EH (cell line): ENCODE data around the gene TAF4B.
"Not testable (repeated sequence)": the region's sequence is repeated elsewhere in the genome, so short reads cannot be mapped to it uniquely, and the experiment has no call there.

ENCODE experiments used
- DNase-seq: peaks from one replicate; pipeline ENCODE4 v3.0.0-alpha.2; 2015; ENCODE audit warnings: low read depth

The TAF4B gene

DNA sequence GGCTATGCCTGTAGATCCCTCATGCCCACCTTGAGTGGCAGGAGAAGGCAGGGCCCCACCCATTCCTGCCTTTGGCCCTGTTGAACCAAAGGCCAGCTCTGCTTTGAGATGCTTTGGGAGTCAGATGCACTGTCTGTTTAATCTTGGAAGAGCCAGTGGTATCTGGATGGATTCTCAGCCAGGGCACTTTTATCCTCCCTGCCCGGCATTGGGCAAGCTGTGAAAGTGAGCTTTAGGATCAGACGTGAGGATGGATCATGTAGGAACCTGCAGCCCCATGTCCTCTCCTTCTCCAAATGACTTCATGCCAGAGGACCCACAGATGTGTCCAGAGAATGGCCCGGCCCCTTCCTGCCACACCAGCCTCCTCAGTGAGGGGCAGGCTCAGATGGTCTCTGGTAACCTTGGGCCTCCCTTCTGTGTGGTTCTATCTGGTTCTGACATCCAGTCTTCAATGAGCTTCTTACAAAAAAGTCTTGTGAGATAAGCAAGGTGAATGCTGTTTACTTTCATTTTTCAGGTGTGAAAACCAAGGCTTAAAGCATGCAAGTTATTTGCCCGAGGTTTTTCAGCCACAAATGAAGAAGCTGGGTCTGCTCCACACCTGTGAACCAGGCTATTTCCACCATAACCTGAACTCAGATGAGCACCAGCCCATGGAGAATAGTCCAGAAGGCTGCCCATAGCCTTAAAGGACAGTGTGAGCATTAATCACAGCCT is 198.3 kb downstream of the TAF4B start:
- DNase-seq = no peak

- peak; percentile 34 for DNase-seq
Measured at GRCh38 chr18:26425148-26425531, 198.9 kb downstream of the TAF4B start.

- peak; percentile 88 for DNase-seq
Measured at GRCh38 chr18:26429535-26430226, 203.4 kb downstream of the TAF4B start.

DNA sequence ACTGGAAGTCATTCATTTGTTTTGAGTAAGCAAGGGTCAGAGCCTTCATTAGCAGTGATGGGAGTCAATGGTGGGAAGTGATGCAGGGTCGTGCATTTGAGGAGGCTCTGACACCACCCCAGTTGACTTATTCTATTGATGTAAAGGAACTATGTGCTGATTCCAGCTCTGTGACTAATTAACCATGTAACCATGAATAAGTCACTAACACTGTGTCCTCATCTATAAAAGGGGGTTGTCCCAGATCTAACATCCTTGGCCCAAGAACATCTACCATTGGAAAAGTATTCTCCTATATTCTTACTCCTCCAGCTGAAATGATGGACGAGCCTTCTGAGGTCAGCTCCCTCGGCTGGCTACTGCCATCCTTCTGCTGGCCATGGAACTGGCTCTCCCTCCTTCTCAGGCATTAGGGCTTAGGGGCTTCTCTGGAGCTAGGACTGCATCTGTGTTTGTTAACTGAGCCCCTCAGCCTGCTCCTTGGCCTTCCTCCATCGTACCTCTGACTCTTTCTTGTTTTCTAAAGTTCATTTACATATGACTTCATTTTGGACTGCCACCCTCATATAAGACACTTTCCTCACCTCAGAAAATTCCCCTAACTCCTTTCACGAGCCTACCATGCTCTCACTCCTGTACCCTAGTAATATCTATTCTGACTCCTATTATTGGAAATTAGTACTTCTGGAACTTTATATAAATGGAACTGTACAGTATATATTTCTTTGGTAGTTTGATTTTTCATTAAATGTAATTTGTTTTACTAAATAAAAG is 206.6 kb downstream of the TAF4B start:
- DNase-seq = no peak

- DNase-seq = no peak
Measured at GRCh38 chr18:26434887-26435286, 208.6 kb downstream of the TAF4B start.

DNA sequence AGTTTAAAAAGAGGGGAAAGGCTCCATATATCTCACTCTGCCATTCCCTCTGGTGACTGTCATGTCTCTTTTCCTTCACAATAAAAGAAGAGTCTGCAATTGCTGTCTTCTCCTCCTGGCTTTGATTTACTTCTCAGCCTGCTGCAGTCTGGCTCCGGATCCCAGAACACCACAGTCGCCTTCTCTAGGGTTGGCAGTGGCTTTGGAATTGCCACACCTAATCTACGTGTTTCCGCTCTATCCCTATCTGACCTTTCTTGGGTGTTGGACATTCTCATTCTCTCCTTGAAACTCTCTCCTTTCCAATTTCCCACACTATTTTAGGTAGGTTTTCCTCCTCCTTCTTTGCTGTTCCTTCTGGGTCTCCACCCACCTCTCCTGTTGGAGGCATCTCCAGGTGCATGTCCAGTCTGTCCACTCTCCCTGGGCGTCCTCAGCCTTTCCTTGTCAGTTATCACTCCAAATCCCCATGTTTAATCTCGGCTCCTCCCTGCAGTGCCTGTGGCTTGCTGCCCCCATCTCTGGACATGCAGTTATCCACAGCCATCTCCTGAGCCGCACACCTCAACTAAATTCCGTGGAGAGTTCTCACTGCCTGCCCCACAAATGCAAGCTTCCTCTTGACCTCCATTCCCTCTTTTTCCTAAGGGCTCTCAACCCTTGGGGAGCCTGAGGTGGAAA is 209.3 kb downstream of the TAF4B start:
- no peak for DNase-seq

- peak; percentile 72 for DNase-seq
Measured at GRCh38 chr18:26436176-26437051, 210.2 kb downstream of the TAF4B start.

GRCh38 chr18:26437634-26438033 is 211.4 kb downstream of the TAF4B start:
- DNase-seq = not testable (repeated sequence)

DNA sequence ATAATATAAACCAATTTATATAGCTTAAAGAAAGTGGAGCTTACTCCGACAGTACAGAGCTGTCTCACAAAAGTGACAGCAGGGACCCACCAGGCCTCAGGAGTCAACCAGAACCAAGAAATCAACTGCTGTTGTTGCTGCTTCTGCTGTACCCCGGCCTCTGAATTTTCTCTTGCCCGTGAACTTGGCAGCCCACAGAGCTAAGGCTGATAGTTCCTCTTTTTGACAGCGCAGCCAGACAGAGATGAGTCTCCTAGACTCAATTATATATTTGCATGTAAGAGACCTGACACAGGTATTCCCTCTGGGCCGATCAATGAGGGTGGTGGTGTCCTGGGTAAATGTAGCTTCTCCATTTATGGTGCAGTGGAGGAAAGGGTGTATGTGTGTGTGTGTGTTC is 212.7 kb downstream of the TAF4B start:
- DNase-seq = no peak

DNA sequence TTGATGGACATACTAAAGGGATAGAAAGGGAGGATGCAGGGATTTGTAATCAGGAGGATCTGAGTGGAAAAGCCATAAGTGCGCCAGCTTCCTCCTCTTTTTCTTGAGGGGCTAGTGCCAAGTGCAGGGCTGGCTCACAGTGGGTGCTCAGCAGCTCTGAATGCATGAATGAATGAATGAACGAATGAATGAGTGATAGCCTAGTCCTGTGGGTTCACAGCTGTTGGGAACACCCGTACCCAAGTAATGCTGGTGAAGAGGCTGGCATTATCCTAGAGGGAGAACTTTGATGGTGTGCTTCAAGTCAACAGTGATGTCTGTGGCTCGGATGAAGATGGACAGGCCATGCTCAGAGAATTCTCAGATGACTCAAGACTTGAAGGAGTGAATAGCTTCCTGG is 213.3 kb downstream of the TAF4B start:
- no peak for DNase-seq

GRCh38 chr18:26440644-26441043 is 214.4 kb downstream of the TAF4B start:
- no peak for DNase-seq
